ENCODE measurements around the gene KPNA6. TPM values are rescaled to one million over a fixed set of nuclear protein-coding genes. Genes with fewer than 3 reads are reported as not detected.

KPNA6 gene
- total and polyA plus RNA-seq, 2 of the 13 experiments (the other 11 are each of a cell fraction or from before 2014, with no cell fraction given) = 22.0 to 47.5 TPM

GRCh38 chr1:32221980-32222755 is 114.3 kb downstream of the KPNA6 start, which contains the start of the genes EIF3I and TMEM234 (continued):
- TF ChIP-seq DZIP1 (CRISPR knock-in tag; IDR thresholded peaks at IDR 0.05) (no peak), ZNF503 (CRISPR knock-in tag; IDR thresholded peaks at IDR 0.05) (no peak), ZNF687 (CRISPR knock-in tag; IDR thresholded peaks at IDR 0.05) (peak; percentile 82), PCBP1 (IDR thresholded peaks at IDR 0.05; ENCODE audit: borderline replicate concordance, low read depth, low read length) (peak; percentile 82; the same call in 1 of the 2 replicates), RBAK (CRISPR knock-in tag; IDR thresholded peaks at IDR 0.05) (no peak), SOX13 (IDR thresholded peaks at IDR 0.05) (no peak), SOX13 (CRISPR knock-in tag; conservative IDR thresholded peaks at IDR 0.05 in 1 of 2, IDR thresholded peaks at IDR 0.05 in 1 of 2) (no peak), ZNF180 (CRISPR knock-in tag; IDR thresholded peaks at IDR 0.05; ENCODE audit: borderline replicate concordance, low read depth) (no peak), ZFP91 (CRISPR knock-in tag; IDR thresholded peaks at IDR 0.05; ENCODE audit: borderline replicate concordance) (peak; percentile 50; the same call in 1 of the 2 replicates), EZH2 (conservative IDR thresholded peaks at IDR 0.05; ENCODE audit: low read depth, low read length) (no peak), LRRFIP1 (CRISPR knock-in tag; conservative IDR thresholded peaks at IDR 0.05) (no peak), NFE2L2 (IDR thresholded peaks at IDR 0.05; ENCODE audit: low read length) (no peak), XBP1 (CRISPR knock-in tag; IDR thresholded peaks at IDR 0.05) (no peak)
